Adipocyte (in vitro differentiated cells): ENCODE results near the gene METTL25.

Experiments used
- DNase-seq: peaks from one replicate; pipeline ENCODE4 v3.0.0-alpha.2; 2015; ENCODE audit warnings: low read depth
- H3K27me3 ChIP-seq: replicated peaks from 2 replicates; pipeline ENCODE4 v1.7.0; 2013; ENCODE audit warnings: mild to moderate bottlenecking, low read length, moderate library complexity; ENCODE audit not compliant: control insufficient read depth, insufficient read depth
- H3K36me3 ChIP-seq: 2 replicates; pipeline ENCODE4 v1.7.0; 2013; ENCODE audit warnings: low read length, mild to moderate bottlenecking, moderate library complexity; ENCODE audit not compliant: control insufficient read depth, insufficient read depth, severe bottlenecking
- H3K4me1 ChIP-seq: 2 replicates; pipeline ENCODE4 v1.7.0; 2013; ENCODE audit warnings: mild to moderate bottlenecking, low read length, moderate library complexity; ENCODE audit not compliant: control insufficient read depth, insufficient read depth
- H3K4me3 ChIP-seq: 2 replicates; pipeline ENCODE4 v1.7.0; 2013; ENCODE audit warnings: mild to moderate bottlenecking, low read length, moderate library complexity
- H3K9ac ChIP-seq: 2 replicates; pipeline ENCODE4 v1.7.0; 2013; ENCODE audit warnings: mild to moderate bottlenecking, low read length, moderate library complexity
- H3K9me3 ChIP-seq: 2 replicates; pipeline ENCODE4 v1.7.0; 2013; ENCODE audit warnings: mild to moderate bottlenecking, low read length, moderate library complexity; ENCODE audit not compliant: control insufficient read depth

METTL25 gene

DNA sequence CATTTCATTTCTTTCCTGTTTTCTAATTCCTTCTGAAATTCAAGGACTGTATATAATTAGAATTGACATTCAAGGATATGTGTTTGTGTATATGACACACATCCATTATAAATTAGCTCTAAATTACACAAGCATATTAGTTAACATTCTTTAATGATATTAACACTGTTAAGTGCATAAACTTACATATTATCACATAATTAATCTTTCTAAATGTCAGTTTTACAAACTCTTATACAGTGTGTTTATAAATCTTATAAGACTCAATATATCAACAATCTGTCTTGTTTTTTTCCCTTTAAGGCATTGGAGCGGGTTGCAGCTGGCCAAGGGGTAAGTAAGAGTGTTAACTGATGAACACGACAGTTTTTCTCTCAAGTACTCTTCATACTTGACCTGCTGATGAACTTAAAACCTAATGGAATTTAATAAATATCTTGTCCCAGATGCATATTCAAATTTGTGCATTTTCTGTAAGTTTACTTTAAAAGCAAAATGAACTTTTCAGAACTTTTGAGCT lies 76.1 kb downstream of the METTL25 start:
- Histone ChIP-seq H3K9me3 (no peaks in the 10 kb centered on the region), H3K4me1 (no peaks in the 10 kb centered on the region), H3K4me3 (no peak overlapping the region), H3K9ac (no peak overlapping the region), H3K36me3 (no peaks in the 10 kb centered on the region), H3K27me3 (no peaks in the 10 kb centered on the region)
- DNase-seq, result no peak

DNA sequence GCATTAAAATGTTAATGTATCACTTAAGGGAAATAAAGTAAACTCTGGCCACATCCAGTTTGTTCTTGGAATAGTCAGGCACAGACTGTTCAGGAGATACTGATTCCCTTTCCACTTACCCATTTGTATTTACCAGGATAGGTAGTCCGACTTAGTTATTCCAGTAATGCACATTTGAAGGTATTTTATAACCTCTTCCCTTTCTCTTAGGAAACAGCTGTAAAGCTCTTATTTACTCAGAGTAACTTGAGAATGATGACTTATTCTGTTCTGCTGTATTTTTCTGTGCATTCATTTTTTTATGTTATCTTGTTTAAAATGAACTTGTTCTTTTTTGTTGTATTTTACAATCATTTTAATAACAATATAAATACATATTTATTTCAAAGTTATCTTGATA lies 78.0 kb downstream of the METTL25 start:
- Histone ChIP-seq H3K4me3 (no peak overlapping the region), H3K4me1 (no peaks in the 10 kb centered on the region), H3K27me3 (no peaks in the 10 kb centered on the region), H3K36me3 (no peaks in the 10 kb centered on the region), H3K9ac (no peak overlapping the region), H3K9me3 (no peaks in the 10 kb centered on the region)
- peak; percentile 5 for DNase-seq

DNA sequence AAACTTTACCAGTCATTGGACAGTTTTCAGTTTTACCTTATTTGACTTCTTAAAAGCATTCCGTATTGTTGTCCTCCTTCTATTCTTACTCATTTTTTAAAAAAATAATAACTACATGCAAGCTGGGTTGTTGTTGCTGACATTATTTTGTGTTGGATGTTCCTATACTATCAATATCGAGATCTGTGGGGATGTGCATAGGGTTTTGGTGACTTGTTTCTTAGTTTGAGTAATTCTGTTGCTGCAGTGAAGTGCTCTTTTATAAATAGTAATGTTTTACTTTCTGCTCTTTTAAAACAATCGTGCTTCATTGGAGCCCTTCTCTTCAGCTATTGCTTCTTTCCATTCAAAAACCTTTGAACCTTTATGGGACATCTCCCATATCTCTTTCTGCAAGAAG lies 79.4 kb downstream of the METTL25 start:
- H3K4me3 ChIP-seq, result no peak overlapping the region
- DNase-seq, result no peak
- H3K36me3 ChIP-seq, result peaks cover 8% of the 10 kb centered on the region
- no peaks in the 10 kb centered on the region for H3K9me3 ChIP-seq
- H3K27me3 ChIP-seq, result no peaks in the 10 kb centered on the region
- no peak overlapping the region for H3K9ac ChIP-seq
- H3K4me1 ChIP-seq, result no peaks in the 10 kb centered on the region

DNA sequence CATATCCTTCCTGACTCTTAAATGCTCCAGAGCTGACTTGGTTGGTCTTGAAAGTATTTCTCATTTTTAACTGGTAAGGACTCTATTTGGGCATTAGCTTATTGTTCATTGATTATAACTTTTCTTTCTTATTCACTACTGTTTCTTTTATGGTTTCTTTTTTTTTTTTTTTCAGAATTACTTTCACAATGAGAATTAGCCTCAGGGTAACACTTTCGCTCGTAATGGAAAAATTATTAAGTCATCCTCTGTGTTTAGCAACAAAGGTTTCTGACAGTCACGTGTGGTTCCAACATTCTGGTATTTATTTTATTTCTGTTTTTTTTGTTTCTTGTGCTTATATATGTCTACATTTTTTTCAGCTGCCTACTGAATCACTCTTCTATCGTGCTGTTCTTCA lies 80.0 kb downstream of the METTL25 start:
- no peak for DNase-seq
- Histone ChIP-seq H3K9ac (no peak overlapping the region), H3K27me3 (no peaks in the 10 kb centered on the region), H3K4me3 (no peak overlapping the region), H3K4me1 (no peaks in the 10 kb centered on the region), H3K9me3 (no peaks in the 10 kb centered on the region), H3K36me3 (peaks cover 8% of the 10 kb centered on the region)

DNA sequence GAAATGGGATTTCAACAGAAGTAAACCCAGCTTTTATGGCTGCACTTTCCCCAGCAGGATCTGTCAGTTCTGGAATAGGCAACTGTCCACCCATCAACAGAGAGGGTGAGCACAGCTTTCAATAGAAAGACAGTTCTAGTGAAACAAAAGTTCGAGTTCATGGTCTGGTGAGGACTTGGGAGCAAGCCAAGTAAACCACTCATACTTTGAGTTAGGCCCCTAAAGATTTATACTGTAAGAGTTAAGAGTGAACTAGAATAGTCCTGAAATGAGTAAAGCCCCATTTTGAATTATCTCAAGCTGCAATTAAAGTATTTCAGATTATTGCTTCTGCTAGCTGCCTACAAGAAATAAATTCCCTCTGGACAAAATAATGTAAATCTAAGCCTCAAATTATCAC lies 82.6 kb downstream of the METTL25 start:
- peaks cover 18% of the 10 kb centered on the region for H3K36me3 ChIP-seq
- no peaks in the 10 kb centered on the region for H3K27me3 ChIP-seq
- H3K9me3 ChIP-seq, result no peaks in the 10 kb centered on the region
- H3K4me3 ChIP-seq, result no peak overlapping the region
- no peaks in the 10 kb centered on the region for H3K4me1 ChIP-seq
- no peak overlapping the region for H3K9ac ChIP-seq
- no peak for DNase-seq

DNA sequence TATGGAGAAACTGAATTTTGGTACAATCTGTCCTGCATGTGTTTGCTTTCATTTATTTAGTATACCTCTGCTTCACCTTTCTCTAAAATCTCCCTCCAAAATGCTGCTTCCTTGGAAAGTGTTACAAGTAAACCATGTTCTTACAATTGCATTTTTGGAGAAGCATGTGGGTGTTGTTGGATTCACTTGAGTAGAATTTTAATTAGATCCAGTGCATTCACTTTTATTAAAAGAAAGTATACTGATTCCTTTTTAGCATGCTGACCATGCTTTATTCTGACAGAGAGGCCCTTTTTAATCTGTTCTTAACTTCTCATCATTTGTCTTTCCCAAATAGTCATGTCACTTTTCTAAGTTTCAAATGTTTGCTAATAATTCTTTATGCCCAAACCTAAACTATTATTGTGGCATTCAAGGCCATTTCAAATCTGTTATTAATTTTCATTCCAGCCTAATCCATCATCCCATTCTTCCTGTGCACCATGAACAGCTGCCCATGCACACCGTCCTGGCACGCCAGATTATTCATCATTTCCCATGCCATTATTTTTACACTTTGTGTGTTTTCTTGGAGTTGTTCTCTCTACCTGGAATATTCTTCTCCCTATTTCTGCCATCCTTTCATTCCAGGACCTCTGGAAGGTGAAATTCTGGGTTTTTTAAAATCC lies 90.7 kb downstream of the METTL25 start:
- H3K9me3 ChIP-seq, result no peaks in the 10 kb centered on the region
- DNase-seq, result no peak
- no peaks in the 10 kb centered on the region for H3K4me1 ChIP-seq
- no peak overlapping the region for H3K4me3 ChIP-seq
- H3K36me3 ChIP-seq, result peaks cover 13% of the 10 kb centered on the region
- no peaks in the 10 kb centered on the region for H3K27me3 ChIP-seq
- no peak overlapping the region for H3K9ac ChIP-seq

DNA sequence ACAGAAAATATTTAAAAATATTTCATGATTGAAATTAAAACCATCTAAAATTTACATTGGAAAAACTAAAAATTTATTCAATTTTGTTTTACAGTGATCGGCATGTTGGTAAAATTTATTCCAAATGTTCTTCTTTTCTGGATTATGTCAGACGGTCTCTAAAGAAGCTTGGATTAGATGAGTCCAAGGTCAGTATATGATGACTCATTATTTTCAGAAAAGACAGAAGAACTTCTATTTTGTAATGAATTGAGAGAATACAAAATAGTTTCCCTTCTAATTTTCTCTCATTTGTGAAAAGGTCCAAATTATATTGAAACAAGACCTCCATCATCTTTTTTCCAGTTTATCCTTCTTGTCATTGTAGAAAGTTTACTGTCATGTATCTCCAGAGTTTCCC lies 98.3 kb downstream of the METTL25 start:
- Histone ChIP-seq H3K9me3 (no peaks in the 10 kb centered on the region), H3K27me3 (no peaks in the 10 kb centered on the region), H3K4me3 (no peak overlapping the region), H3K4me1 (no peaks in the 10 kb centered on the region), H3K36me3 (peaks cover 19% of the 10 kb centered on the region), H3K9ac (no peak overlapping the region)
- DNase-seq, result no peak

DNA sequence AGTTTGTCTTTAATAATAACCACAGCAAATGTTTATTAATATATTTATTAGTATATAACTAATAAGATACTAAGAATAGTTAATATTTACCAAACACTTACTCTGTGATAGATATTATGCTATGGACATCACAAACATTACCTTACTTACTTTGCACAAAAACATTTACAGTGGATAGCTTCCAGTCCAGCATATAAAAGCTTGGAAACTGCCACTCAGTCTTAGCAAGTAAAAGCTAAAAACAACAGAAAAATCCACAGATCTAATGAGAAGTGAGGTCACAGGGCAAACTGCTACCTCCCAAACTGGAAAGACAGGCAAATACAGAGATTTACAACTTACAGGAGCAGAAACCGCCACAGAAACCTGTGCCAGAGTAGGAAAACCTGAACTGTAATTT lies 99.8 kb downstream of the METTL25 start:
- Histone ChIP-seq H3K9me3 (no peaks in the 10 kb centered on the region), H3K27me3 (no peaks in the 10 kb centered on the region), H3K36me3 (peaks cover 19% of the 10 kb centered on the region), H3K9ac (no peak overlapping the region), H3K4me3 (no peak overlapping the region), H3K4me1 (no peaks in the 10 kb centered on the region)
- DNase-seq, result no peak

DNA sequence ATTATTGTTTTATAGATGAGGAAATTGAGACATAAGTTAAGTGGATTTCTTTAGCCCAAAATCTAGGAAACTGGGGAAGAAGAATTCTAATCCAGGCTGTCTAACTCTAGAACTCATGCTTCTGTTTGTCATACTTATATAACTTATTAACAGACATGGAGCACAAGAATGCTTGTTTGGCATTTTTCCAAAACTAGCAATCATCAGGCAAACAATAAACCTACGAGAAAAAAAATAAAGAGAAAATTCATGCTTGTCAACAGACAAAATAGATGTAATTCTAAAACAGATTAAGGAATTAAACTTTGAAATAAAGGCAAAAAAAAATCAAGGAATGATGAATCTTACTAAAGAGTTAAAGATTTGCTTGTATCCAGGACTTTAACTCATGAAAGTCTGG lies 103.1 kb downstream of the METTL25 start:
- no peak overlapping the region for H3K9ac ChIP-seq
- no peak for DNase-seq
- H3K36me3 ChIP-seq, result peaks cover 19% of the 10 kb centered on the region
- H3K4me3 ChIP-seq, result no peak overlapping the region
- H3K9me3 ChIP-seq, result no peaks in the 10 kb centered on the region
- H3K4me1 ChIP-seq, result peaks cover 2% of the 10 kb centered on the region
- H3K27me3 ChIP-seq, result no peaks in the 10 kb centered on the region

DNA sequence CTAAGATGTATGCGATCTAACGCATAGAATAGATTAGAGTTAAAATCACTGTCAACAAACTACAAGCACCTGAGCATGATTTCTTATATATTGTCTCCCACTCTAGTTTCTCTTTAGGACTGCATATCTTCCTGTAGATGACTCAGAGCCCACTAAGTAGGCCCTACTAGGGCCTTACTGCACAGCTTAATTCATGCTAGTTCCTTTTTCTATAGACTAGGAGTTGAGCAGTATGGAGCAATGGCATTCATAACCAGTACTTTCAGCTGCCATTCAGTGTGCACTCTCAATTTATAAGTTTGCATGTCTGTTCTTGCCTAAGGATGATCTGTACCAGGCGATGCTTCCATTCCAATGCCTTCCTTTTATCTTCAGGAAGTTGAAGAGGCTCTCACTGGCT lies 103.5 kb downstream of the METTL25 start:
- Histone ChIP-seq H3K9ac (no peak overlapping the region), H3K4me1 (peaks cover 2% of the 10 kb centered on the region), H3K36me3 (peaks cover 19% of the 10 kb centered on the region), H3K4me3 (no peak overlapping the region), H3K27me3 (no peaks in the 10 kb centered on the region), H3K9me3 (no peaks in the 10 kb centered on the region)
- no peak for DNase-seq

DNA sequence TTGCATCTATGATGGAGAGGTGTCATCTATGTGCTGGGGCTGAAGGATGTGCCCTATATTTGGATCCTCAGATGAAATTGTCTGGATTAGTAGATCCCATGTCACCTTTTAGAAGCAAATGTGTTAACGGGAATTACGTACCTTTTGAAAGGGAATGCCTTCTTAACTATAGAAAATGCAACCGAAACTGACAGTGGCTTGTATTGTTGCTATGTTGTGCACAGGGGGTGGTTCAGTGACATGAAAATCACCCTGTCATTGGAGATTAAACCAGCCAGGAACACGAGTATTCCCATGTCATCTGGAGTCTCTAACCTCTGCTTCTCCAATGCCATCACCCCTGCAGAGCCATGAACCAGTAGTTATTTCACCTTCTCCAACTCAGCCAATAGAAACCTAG lies 110.2 kb downstream of the METTL25 start:
- no peaks in the 10 kb centered on the region for H3K36me3 ChIP-seq
- no peaks in the 10 kb centered on the region for H3K27me3 ChIP-seq
- H3K4me3 ChIP-seq, result no peak overlapping the region
- DNase-seq, result no peak
- no peaks in the 10 kb centered on the region for H3K9me3 ChIP-seq
- H3K4me1 ChIP-seq, result peaks cover 19% of the 10 kb centered on the region
- H3K9ac ChIP-seq, result no peak overlapping the region

DNA sequence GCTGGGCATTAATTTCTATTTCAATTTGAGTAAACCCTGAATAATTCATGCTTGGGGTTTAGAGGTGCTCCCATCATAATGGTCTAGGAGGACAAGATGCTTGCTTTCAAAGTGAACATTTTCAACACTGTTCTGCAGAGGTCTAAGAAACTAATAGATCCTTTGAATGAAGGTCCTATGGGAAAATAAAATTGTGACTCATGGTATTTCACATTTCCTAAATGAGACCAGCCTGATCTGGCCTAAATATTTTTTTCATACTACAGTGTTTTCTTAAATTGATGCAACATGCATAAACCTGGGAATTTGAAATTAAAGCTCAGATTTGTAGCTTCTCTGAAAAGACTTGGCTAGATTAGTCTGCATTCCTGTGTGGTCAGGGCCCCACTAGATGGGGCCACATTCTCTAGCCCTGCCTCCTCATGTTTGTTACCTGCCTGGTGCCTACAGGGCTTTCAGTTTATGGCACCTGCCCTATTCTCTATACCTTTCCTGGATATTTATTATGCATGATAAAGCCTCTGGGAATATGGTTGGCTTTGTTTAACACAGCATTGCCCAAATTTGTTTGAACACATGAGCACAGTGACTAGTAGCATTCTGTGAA lies 112.7 kb downstream of the METTL25 start:
- Histone ChIP-seq H3K27me3 (no peaks in the 10 kb centered on the region), H3K4me3 (no peak overlapping the region), H3K36me3 (peaks cover 4% of the 10 kb centered on the region), H3K4me1 (peaks cover 18% of the 10 kb centered on the region), H3K9me3 (no peaks in the 10 kb centered on the region), H3K9ac (no peak overlapping the region)
- DNase-seq, result peak; percentile 23
